Measurements from ENCODE around the gene ZNRF3.
"Not testable (repeated sequence)": the region's sequence is repeated elsewhere in the genome, so short reads cannot be mapped to it uniquely, and the experiment has no call there.

ZNRF3 gene

GRCh38 chr22:28938286-28938833 lies 55.0 kb downstream of the ZNRF3 start:
- no peaks in the 10 kb centered on the region for H3K9me3 ChIP-seq (ENCODE audit: control insufficient read depth in 5 of 5, low read length in 5 of 5)
- no peak overlapping the region for H3K27ac ChIP-seq (ENCODE audit: low read depth, low read length)
- H3K4me3 ChIP-seq (ENCODE audit: low read depth in 1 of 5, low read length in 5 of 5), result no peak overlapping the region
- no peaks in the 10 kb centered on the region for H3K36me3 ChIP-seq (ENCODE audit: control insufficient read depth in 5 of 5, insufficient read depth in 5 of 5, low read length in 5 of 5)
- H3K4me1 ChIP-seq (ENCODE audit: control insufficient read depth in 5 of 5, insufficient read depth in 5 of 5, low read length in 5 of 5), result peaks cover 0 to 15% (median 3%) of the 10 kb centered on the region in 5 donors
- H3K27me3 ChIP-seq (ENCODE audit: control insufficient read depth in 5 of 5, insufficient read depth in 4 of 5, low read length in 5 of 5), result no peaks in the 10 kb centered on the region
- no peak overlapping the region for H3K9ac ChIP-seq (ENCODE audit: low read length in 5 of 5)

GRCh38 chr22:28939394-28939793 lies 56.0 kb downstream of the ZNRF3 start:
- Histone ChIP-seq H3K27me3 (ENCODE audit: control insufficient read depth in 5 of 5, insufficient read depth in 4 of 5, low read length in 5 of 5) (no peaks in the 10 kb centered on the region), H3K27ac (ENCODE audit: low read depth, low read length) (no peak overlapping the region), H3K4me1 (ENCODE audit: control insufficient read depth in 5 of 5, insufficient read depth in 5 of 5, low read length in 5 of 5) (peaks cover 0 to 24% (median 10%) of the 10 kb centered on the region in 5 donors)

GRCh38 chr22:28939932-28940331 lies 56.6 kb downstream of the ZNRF3 start:
- Histone ChIP-seq H3K9ac (ENCODE audit: low read length in 5 of 5) (peak overlapping the region in 2 of 5 donors; percentile 20 to 22), H3K4me3 (ENCODE audit: low read depth in 1 of 5, low read length in 5 of 5) (no peak overlapping the region), H3K27me3 (ENCODE audit: control insufficient read depth in 5 of 5, insufficient read depth in 4 of 5, low read length in 5 of 5) (no peaks in the 10 kb centered on the region), H3K27ac (ENCODE audit: low read depth, low read length) (no peak overlapping the region), H3K4me1 (ENCODE audit: control insufficient read depth in 5 of 5, insufficient read depth in 5 of 5, low read length in 5 of 5) (peaks cover 0 to 24% (median 10%) of the 10 kb centered on the region in 5 donors), H3K9me3 (ENCODE audit: control insufficient read depth in 5 of 5, low read length in 5 of 5) (no peaks in the 10 kb centered on the region), H3K36me3 (ENCODE audit: control insufficient read depth in 5 of 5, insufficient read depth in 5 of 5, low read length in 5 of 5) (no peaks in the 10 kb centered on the region)

More at GRCh38 chr22:28939394-28939793, 56.0 kb downstream of the ZNRF3 start:
- Histone ChIP-seq H3K36me3 (ENCODE audit: control insufficient read depth in 5 of 5, insufficient read depth in 5 of 5, low read length in 5 of 5) (no peaks in the 10 kb centered on the region), H3K9ac (ENCODE audit: low read length in 5 of 5) (no peak overlapping the region), H3K9me3 (ENCODE audit: control insufficient read depth in 5 of 5, low read length in 5 of 5) (no peaks in the 10 kb centered on the region), H3K4me3 (ENCODE audit: low read depth in 1 of 5, low read length in 5 of 5) (no peak overlapping the region)

GRCh38 chr22:28940441-28940840 lies 57.1 kb downstream of the ZNRF3 start:
- H3K27ac ChIP-seq (ENCODE audit: low read depth, low read length), result no peak overlapping the region
- H3K4me1 ChIP-seq (ENCODE audit: control insufficient read depth in 5 of 5, insufficient read depth in 5 of 5, low read length in 5 of 5), result peaks cover 0 to 24% (median 10%) of the 10 kb centered on the region in 5 donors
- H3K9me3 ChIP-seq (ENCODE audit: control insufficient read depth in 5 of 5, low read length in 5 of 5), result no peaks in the 10 kb centered on the region

GRCh38 chr22:28942333-28942732 lies 59.0 kb downstream of the ZNRF3 start:
- peaks cover 0 to 24% (median 10%) of the 10 kb centered on the region in 5 donors for H3K4me1 ChIP-seq (ENCODE audit: control insufficient read depth in 5 of 5, insufficient read depth in 5 of 5, low read length in 5 of 5)
- no peak overlapping the region for H3K9ac ChIP-seq (ENCODE audit: low read length in 5 of 5)
- no peak overlapping the region for H3K27ac ChIP-seq (ENCODE audit: low read depth, low read length)
- H3K36me3 ChIP-seq (ENCODE audit: control insufficient read depth in 5 of 5, insufficient read depth in 5 of 5, low read length in 5 of 5), result no peaks in the 10 kb centered on the region
- peaks cover 0 to 13% (median 3%) of the 10 kb centered on the region in 5 donors for H3K9me3 ChIP-seq (ENCODE audit: control insufficient read depth in 5 of 5, low read length in 5 of 5)
- no peaks in the 10 kb centered on the region for H3K27me3 ChIP-seq (ENCODE audit: control insufficient read depth in 5 of 5, insufficient read depth in 4 of 5, low read length in 5 of 5)
- no peak overlapping the region for H3K4me3 ChIP-seq (ENCODE audit: low read depth in 1 of 5, low read length in 5 of 5)

More at GRCh38 chr22:28940441-28940840, 57.1 kb downstream of the ZNRF3 start:
- no peak overlapping the region for H3K4me3 ChIP-seq (ENCODE audit: low read depth in 1 of 5, low read length in 5 of 5)
- H3K27me3 ChIP-seq (ENCODE audit: control insufficient read depth in 5 of 5, insufficient read depth in 4 of 5, low read length in 5 of 5), result no peaks in the 10 kb centered on the region
- H3K36me3 ChIP-seq (ENCODE audit: control insufficient read depth in 5 of 5, insufficient read depth in 5 of 5, low read length in 5 of 5), result no peaks in the 10 kb centered on the region
- peak overlapping the region in 1 of 5 donors; percentile 20 for H3K9ac ChIP-seq (ENCODE audit: low read length in 5 of 5)

GRCh38 chr22:28942801-28943500 lies 59.6 kb downstream of the ZNRF3 start:
- Histone ChIP-seq H3K27ac (ENCODE audit: low read depth, low read length) (no peak overlapping the region), H3K9me3 (ENCODE audit: control insufficient read depth in 5 of 5, low read length in 5 of 5) (peaks cover 0 to 17% (median 3%) of the 10 kb centered on the region in 5 donors), H3K4me1 (ENCODE audit: control insufficient read depth in 5 of 5, insufficient read depth in 5 of 5, low read length in 5 of 5) (peaks cover 0 to 24% (median 10%) of the 10 kb centered on the region in 5 donors), H3K9ac (ENCODE audit: low read length in 5 of 5) (no peak overlapping the region), H3K4me3 (ENCODE audit: low read depth in 1 of 5, low read length in 5 of 5) (no peak overlapping the region), H3K27me3 (ENCODE audit: control insufficient read depth in 5 of 5, insufficient read depth in 4 of 5, low read length in 5 of 5) (no peaks in the 10 kb centered on the region), H3K36me3 (ENCODE audit: control insufficient read depth in 5 of 5, insufficient read depth in 5 of 5, low read length in 5 of 5) (no peaks in the 10 kb centered on the region)

GRCh38 chr22:28943501-28943879 lies 60.1 kb downstream of the ZNRF3 start:
- no peaks in the 10 kb centered on the region for H3K27me3 ChIP-seq (ENCODE audit: control insufficient read depth in 5 of 5, insufficient read depth in 4 of 5, low read length in 5 of 5)
- H3K27ac ChIP-seq (ENCODE audit: low read depth, low read length), result no peak overlapping the region
- H3K9ac ChIP-seq (ENCODE audit: low read length in 5 of 5), result no peak overlapping the region
- H3K9me3 ChIP-seq (ENCODE audit: control insufficient read depth in 5 of 5, low read length in 5 of 5), result peaks cover 0 to 17% (median 3%) of the 10 kb centered on the region in 5 donors
- H3K4me1 ChIP-seq (ENCODE audit: control insufficient read depth in 5 of 5, insufficient read depth in 5 of 5, low read length in 5 of 5), result peaks cover 0 to 25% (median 10%) of the 10 kb centered on the region in 5 donors
- H3K4me3 ChIP-seq (ENCODE audit: low read depth in 1 of 5, low read length in 5 of 5), result no peak overlapping the region
- H3K36me3 ChIP-seq (ENCODE audit: control insufficient read depth in 5 of 5, insufficient read depth in 5 of 5, low read length in 5 of 5), result no peaks in the 10 kb centered on the region

GRCh38 chr22:28947125-28947524 lies 63.8 kb downstream of the ZNRF3 start:
- no peak overlapping the region for H3K27ac ChIP-seq (ENCODE audit: low read depth, low read length)
- H3K27me3 ChIP-seq (ENCODE audit: control insufficient read depth in 5 of 5, insufficient read depth in 4 of 5, low read length in 5 of 5), result no peaks in the 10 kb centered on the region
- no peak overlapping the region for H3K9ac ChIP-seq (ENCODE audit: low read length in 5 of 5)
- peaks cover 2 to 37% (median 21%) of the 10 kb centered on the region in 5 donors for H3K4me1 ChIP-seq (ENCODE audit: control insufficient read depth in 5 of 5, insufficient read depth in 5 of 5, low read length in 5 of 5)
- H3K36me3 ChIP-seq (ENCODE audit: control insufficient read depth in 5 of 5, insufficient read depth in 5 of 5, low read length in 5 of 5), result no peaks in the 10 kb centered on the region
- peaks cover 0 to 17% (median 3%) of the 10 kb centered on the region in 5 donors for H3K9me3 ChIP-seq (ENCODE audit: control insufficient read depth in 5 of 5, low read length in 5 of 5)
- no peak overlapping the region for H3K4me3 ChIP-seq (ENCODE audit: low read depth in 1 of 5, low read length in 5 of 5)

- H3K27me3 ChIP-seq (ENCODE audit: control insufficient read depth in 5 of 5, insufficient read depth in 4 of 5, low read length in 5 of 5), result no peaks in the 10 kb centered on the region
- no peak overlapping the region for H3K9ac ChIP-seq (ENCODE audit: low read length in 5 of 5)
- peaks cover 2 to 45% (median 23%) of the 10 kb centered on the region in 5 donors for H3K4me1 ChIP-seq (ENCODE audit: control insufficient read depth in 5 of 5, insufficient read depth in 5 of 5, low read length in 5 of 5)
- no peak overlapping the region for H3K4me3 ChIP-seq (ENCODE audit: low read depth in 1 of 5, low read length in 5 of 5)
- H3K9me3 ChIP-seq (ENCODE audit: control insufficient read depth in 5 of 5, low read length in 5 of 5), result peaks cover 0 to 17% (median 3%) of the 10 kb centered on the region in 5 donors
- H3K27ac ChIP-seq (ENCODE audit: low read depth, low read length), result no peak overlapping the region
- no peaks in the 10 kb centered on the region for H3K36me3 ChIP-seq (ENCODE audit: control insufficient read depth in 5 of 5, insufficient read depth in 5 of 5, low read length in 5 of 5)
Measured at GRCh38 chr22:28948424-28948823, 65.1 kb downstream of the ZNRF3 start.

- Histone ChIP-seq H3K9me3 (ENCODE audit: control insufficient read depth in 5 of 5, low read length in 5 of 5) (peaks cover 0 to 17% (median 3%) of the 10 kb centered on the region in 5 donors), H3K9ac (ENCODE audit: low read length in 5 of 5) (peak overlapping the region in 1 of 5 donors; percentile 24), H3K4me1 (ENCODE audit: control insufficient read depth in 5 of 5, insufficient read depth in 5 of 5, low read length in 5 of 5) (peaks cover 2 to 39% (median 17%) of the 10 kb centered on the region in 5 donors), H3K27ac (ENCODE audit: low read depth, low read length) (peak overlapping the region; percentile 13)
- not testable (repeated sequence) for H3K4me3 ChIP-seq (ENCODE audit: low read depth in 1 of 5, low read length in 5 of 5); H3K36me3 ChIP-seq (ENCODE audit: control insufficient read depth in 5 of 5, insufficient read depth in 5 of 5, low read length in 5 of 5); H3K27me3 ChIP-seq (ENCODE audit: control insufficient read depth in 5 of 5, insufficient read depth in 4 of 5, low read length in 5 of 5)
Measured at GRCh38 chr22:28948860-28949551, 65.6 kb downstream of the ZNRF3 start.
